Calu3 (cell line): ENCODE data around the gene INO80C. TPM values are rescaled to one million over a fixed set of nuclear protein-coding genes. Genes with fewer than 3 reads are reported as not detected.

Experiments
- BruUV-seq: library from RNA; stranded (reverse); fragments of 400-500 nt; replicated peaks from 2 replicates; lab custom pipeline; 2021; lab: Mats Ljungman, UMichigan
- CTCF ChIA-PET: fragments of 300-600 bp; sonication (Branson Sonifier 250); formaldehyde crosslinking; loops from one replicate; lab custom pipeline; 2022; ENCODE audit warnings: antibody characterized with exemption; lab: Charles Lee
- DNase-seq: peaks from one replicate; pipeline ENCODE4 v3.0.0; 2022
- H3K27ac Mint-ChIP-seq: one replicate; pipeline ENCODE4 v1.8.0; 2022; ENCODE audit warnings: mixed read lengths; ENCODE audit not compliant: unreplicated experiment
- H3K27me3 Mint-ChIP-seq: one replicate; pipeline ENCODE4 v1.8.0; 2022; ENCODE audit warnings: mixed read lengths; ENCODE audit not compliant: unreplicated experiment
- H3K36me3 Mint-ChIP-seq: one replicate; pipeline ENCODE4 v1.8.0; 2022; ENCODE audit warnings: mild to moderate bottlenecking, moderate library complexity, mixed read lengths; ENCODE audit not compliant: insufficient read depth, unreplicated experiment
- H3K4me1 Mint-ChIP-seq: one replicate; pipeline ENCODE4 v1.8.0; 2022; ENCODE audit warnings: mild to moderate bottlenecking, low read depth, mixed read lengths; ENCODE audit not compliant: unreplicated experiment
- H3K4me3 Mint-ChIP-seq: one replicate; pipeline ENCODE4 v1.8.0; 2022; ENCODE audit warnings: mild to moderate bottlenecking, low read depth, moderate library complexity, mixed read lengths; ENCODE audit not compliant: unreplicated experiment
- H3K9me3 Mint-ChIP-seq: one replicate; pipeline ENCODE4 v1.8.0; 2022; ENCODE audit warnings: low read depth, mixed read lengths; ENCODE audit not compliant: unreplicated experiment
- CTCF ChIP-seq: fragments of 200-600 bp; IDR thresholded peaks from one replicate; pipeline ENCODE4 v1.8.0; 2022; ENCODE audit warnings: antibody characterized with exemption; ENCODE audit not compliant: unreplicated experiment
- intact Hi-C: fragments of 100-400 bp; cut with micrococcal nuclease; formaldehyde crosslinking; loops from one replicate; pipeline ENCODE4 v1.10.0; 2022; ENCODE audit not compliant: unreplicated experiment
- total RNA-seq: library from RNA; stranded (reverse); gene quantifications from 2 replicates; pipeline ENCODE4 v1.2.3, GENCODE V29; 2022

INO80C gene
- total RNA-seq, 1 experiment from 2014 or later: 27.0 TPM

- Mint-ChIP-seq H3K27ac (no peak overlapping the region), H3K27me3 (no peaks in the 10 kb centered on the region), H3K4me3 (no peak overlapping the region), H3K4me1 (no peaks in the 10 kb centered on the region), H3K9me3 (no peaks in the 10 kb centered on the region), H3K36me3 (peaks cover 4% of the 10 kb centered on the region)
- CTCF ChIA-PET: no interaction called here
- intact Hi-C loops: no loop called here
- BruUV-seq: no TSS peak
- no peak for TF ChIP-seq CTCF
- no peak for DNase-seq
These were observed 53.1 kb downstream of the INO80C start for GRCh38 chr18:35444636-35445035.

GRCh38 chr18:35443847-35444246 is 53.9 kb downstream of the INO80C start:
- DNase-seq: no peak
- Mint-ChIP-seq H3K9me3 (no peaks in the 10 kb centered on the region), H3K36me3 (peaks cover 4% of the 10 kb centered on the region), H3K4me3 (no peak overlapping the region), H3K27me3 (no peaks in the 10 kb centered on the region), H3K27ac (no peak overlapping the region), H3K4me1 (peaks cover 2% of the 10 kb centered on the region)
- CTCF ChIA-PET: no interaction called here
- no TSS peak for BruUV-seq
- intact Hi-C loops: no loop called here
- no peak for TF ChIP-seq CTCF

- H3K9me3 Mint-ChIP-seq: no peaks in the 10 kb centered on the region
- H3K27ac Mint-ChIP-seq: no peak overlapping the region
- BruUV-seq: no TSS peak
- intact Hi-C loops: no loop called here
- CTCF ChIA-PET: no interaction called here
- DNase-seq: no peak
- H3K27me3 Mint-ChIP-seq: no peaks in the 10 kb centered on the region
- H3K4me3 Mint-ChIP-seq: no peak overlapping the region
- H3K4me1 Mint-ChIP-seq: peaks cover 6% of the 10 kb centered on the region
- TF ChIP-seq CTCF: no peak
- peaks cover 4% of the 10 kb centered on the region for H3K36me3 Mint-ChIP-seq
These were observed 54.3 kb downstream of the INO80C start for GRCh38 chr18:35443434-35443833.

- H3K9me3 Mint-ChIP-seq: no peaks in the 10 kb centered on the region
- DNase-seq: no peak
- peaks cover 4% of the 10 kb centered on the region for H3K36me3 Mint-ChIP-seq
- no TSS peak for BruUV-seq
- peaks cover 12% of the 10 kb centered on the region for H3K4me1 Mint-ChIP-seq
- H3K27me3 Mint-ChIP-seq: no peaks in the 10 kb centered on the region
- intact Hi-C loops: no loop called here
- no peak for TF ChIP-seq CTCF
- H3K27ac Mint-ChIP-seq: no peak overlapping the region
- CTCF ChIA-PET: no interaction called here
- no peak overlapping the region for H3K4me3 Mint-ChIP-seq
These were observed 55.1 kb downstream of the INO80C start for GRCh38 chr18:35442701-35443100.
